K562 (cell line): Measurements from ENCODE around the gene IFI27L1. TPM values are rescaled to one million over a fixed set of nuclear protein-coding genes. Genes with fewer than 3 reads are reported as not detected.

Experiments
- NR2C2 ChIP-seq, 2 experiments: fragments of 200-800 bp in 1 of 2; sonication (Bioruptor generic) in 1 of 2; sonication (generic) in 1 of 2; formaldehyde crosslinking in 1 of 2; IDR thresholded peaks; 2 replicates each; pipeline versions ENCODE4 v1.6.1 to v1.8.0; 2016 to 2022; ENCODE audit warnings: mild to moderate bottlenecking in 1 of 2, missing compliant biosample characterization in 1 of 2, missing genetic modification characterization in 1 of 2, missing genetic modification reagents in 1 of 2
- polyA plus RNA-seq, 8 experiments: library from polyadenylated mRNA; depleted of rRNA in 4 of 8; stranded (reverse) in 5 of 8; unstranded in 3 of 8; fragments of >200 nt; fragmentation: Nextera tagmentation in 2 of 8; fragmentation: Illumina TruSeq in 1 of 8; extraction: Ambion mirVana in 2 of 8; extraction: Trizol in 1 of 8; gene quantifications; 2 replicates each; pipeline versions ENCODE4 v1.2.1 to v1.2.3, GENCODE V29; 2011 to 2014; ENCODE audit warnings: inconsistent platforms in 1 of 8, missing spikeins in 1 of 8
- total RNA-seq, 7 experiments: library from RNA; depleted of rRNA in 6 of 7; stranded (reverse); fragments of >200 nt in 6 of 7; fragmentation: Illumina TruSeq in 2 of 7; extraction: Trizol in 2 of 7; gene quantifications; 2 replicates each; pipeline versions ENCODE4 v1.2.1 to v1.2.3, GENCODE V29; 2011 to 2021; ENCODE audit warnings: low replicate concordance in 1 of 7
- TF ChIP-seq, protein P1 (sequence below), 2 experiments: fragments of 450-650 bp in 1 of 2; sonication (generic) in 1 of 2; formaldehyde crosslinking in 1 of 2; IDR thresholded peaks; 2 replicates each; pipeline versions ENCODE4 v1.7.1 to v1.9.0; 2016 to 2022; ENCODE audit warnings: inconsistent platforms in 1 of 2, mild to moderate bottlenecking in 1 of 2, missing genetic modification reagents in 1 of 2
- TF ChIP-seq, protein P2 (sequence below): IDR thresholded peaks from 3 replicates; pipeline ENCODE4 v1.6.1; 2011; ENCODE audit warnings: borderline replicate concordance, mild to moderate bottlenecking; ENCODE audit not compliant: insufficient read length, insufficient read depth

IFI27L1 gene
- total and polyA plus RNA-seq, 9 of the 15 experiments (the other 6 are each of a cell fraction or from before 2014, with no cell fraction given), result 14.5 to 28.0 (median 23.8) TPM

DNA sequence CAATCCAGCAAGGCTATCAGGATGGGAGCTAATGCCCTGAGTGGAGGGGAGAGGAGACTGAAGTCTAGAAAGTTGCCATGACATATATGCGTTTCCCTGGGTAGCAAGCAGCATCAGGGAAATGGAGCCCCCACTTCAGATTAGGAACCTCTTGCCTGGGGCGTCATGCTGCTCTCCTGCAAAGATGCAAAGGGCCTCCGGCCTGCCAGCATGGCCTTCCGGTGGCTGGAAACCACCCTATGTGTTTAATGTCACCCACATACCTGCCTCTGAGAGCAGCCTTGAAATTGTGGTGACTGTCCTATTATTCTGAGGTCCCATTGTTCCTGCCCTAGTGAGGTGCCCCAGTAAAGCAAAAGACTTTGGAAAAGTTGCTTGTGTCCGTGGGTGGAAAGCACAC is 58.3 kb downstream of the IFI27L1 start (continued):
- TF ChIP-seq, protein P1, sequence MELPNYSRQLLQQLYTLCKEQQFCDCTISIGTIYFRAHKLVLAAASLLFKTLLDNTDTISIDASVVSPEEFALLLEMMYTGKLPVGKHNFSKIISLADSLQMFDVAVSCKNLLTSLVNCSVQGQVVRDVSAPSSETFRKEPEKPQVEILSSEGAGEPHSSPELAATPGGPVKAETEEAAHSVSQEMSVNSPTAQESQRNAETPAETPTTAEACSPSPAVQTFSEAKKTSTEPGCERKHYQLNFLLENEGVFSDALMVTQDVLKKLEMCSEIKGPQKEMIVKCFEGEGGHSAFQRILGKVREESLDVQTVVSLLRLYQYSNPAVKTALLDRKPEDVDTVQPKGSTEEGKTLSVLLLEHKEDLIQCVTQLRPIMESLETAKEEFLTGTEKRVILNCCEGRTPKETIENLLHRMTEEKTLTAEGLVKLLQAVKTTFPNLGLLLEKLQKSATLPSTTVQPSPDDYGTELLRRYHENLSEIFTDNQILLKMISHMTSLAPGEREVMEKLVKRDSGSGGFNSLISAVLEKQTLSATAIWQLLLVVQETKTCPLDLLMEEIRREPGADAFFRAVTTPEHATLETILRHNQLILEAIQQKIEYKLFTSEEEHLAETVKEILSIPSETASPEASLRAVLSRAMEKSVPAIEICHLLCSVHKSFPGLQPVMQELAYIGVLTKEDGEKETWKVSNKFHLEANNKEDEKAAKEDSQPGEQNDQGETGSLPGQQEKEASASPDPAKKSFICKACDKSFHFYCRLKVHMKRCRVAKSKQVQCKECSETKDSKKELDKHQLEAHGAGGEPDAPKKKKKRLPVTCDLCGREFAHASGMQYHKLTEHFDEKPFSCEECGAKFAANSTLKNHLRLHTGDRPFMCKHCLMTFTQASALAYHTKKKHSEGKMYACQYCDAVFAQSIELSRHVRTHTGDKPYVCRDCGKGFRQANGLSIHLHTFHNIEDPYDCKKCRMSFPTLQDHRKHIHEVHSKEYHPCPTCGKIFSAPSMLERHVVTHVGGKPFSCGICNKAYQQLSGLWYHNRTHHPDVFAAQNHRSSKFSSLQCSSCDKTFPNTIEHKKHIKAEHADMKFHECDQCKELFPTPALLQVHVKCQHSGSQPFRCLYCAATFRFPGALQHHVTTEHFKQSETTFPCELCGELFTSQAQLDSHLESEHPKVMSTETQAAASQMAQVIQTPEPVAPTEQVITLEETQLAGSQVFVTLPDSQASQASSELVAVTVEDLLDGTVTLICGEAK (IDR thresholded peaks at IDR 0.05), result no peak
- TF ChIP-seq, protein P1 (CRISPR knock-in tag; IDR thresholded peaks at IDR 0.05), result no peak
- TF ChIP-seq NR2C2 (CRISPR knock-in tag; IDR thresholded peaks at IDR 0.05) (no peak), NR2C2 (tag; IDR thresholded peaks at IDR 0.05) (no peak)
- TF ChIP-seq, protein P2, sequence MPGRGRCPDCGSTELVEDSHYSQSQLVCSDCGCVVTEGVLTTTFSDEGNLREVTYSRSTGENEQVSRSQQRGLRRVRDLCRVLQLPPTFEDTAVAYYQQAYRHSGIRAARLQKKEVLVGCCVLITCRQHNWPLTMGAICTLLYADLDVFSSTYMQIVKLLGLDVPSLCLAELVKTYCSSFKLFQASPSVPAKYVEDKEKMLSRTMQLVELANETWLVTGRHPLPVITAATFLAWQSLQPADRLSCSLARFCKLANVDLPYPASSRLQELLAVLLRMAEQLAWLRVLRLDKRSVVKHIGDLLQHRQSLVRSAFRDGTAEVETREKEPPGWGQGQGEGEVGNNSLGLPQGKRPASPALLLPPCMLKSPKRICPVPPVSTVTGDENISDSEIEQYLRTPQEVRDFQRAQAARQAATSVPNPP, result no peak
